Liver (tissue), 3 donors: Measurements from ENCODE around the gene ADNP.

Experiments
- CTCF ChIP-seq: fragments of 150-350 bp; IDR thresholded peaks from 2 replicates; pipeline ENCODE4 v1.5.1; 2017; ENCODE audit warnings: improper control_type of control experiment, low read depth, low read length; ENCODE audit not compliant: missing input control
- FOXA2 ChIP-seq: IDR thresholded peaks from 2 replicates; pipeline ENCODE4 v1.6.1; 2016; ENCODE audit warnings: antibody characterized with exemption
- GABPA ChIP-seq, 2 donors: IDR thresholded peaks in 1 of 2; conservative IDR thresholded peaks in 1 of 2; 2 replicates each; pipeline ENCODE4 v1.6.1; 2016; ENCODE audit warnings: antibody characterized with exemption in 2 of 2, mild to moderate bottlenecking in 1 of 2, moderate library complexity in 1 of 2
- HNF4A ChIP-seq, 2 donors: conservative IDR thresholded peaks; 2 replicates each; pipeline ENCODE4 v1.6.1; 2016; ENCODE audit warnings: antibody characterized with exemption in 2 of 2, mild to moderate bottlenecking in 2 of 2
- JUND ChIP-seq, 2 donors: IDR thresholded peaks; 2 replicates each; pipeline ENCODE4 v1.6.1; 2016; ENCODE audit warnings: antibody characterized with exemption in 2 of 2
- MAX ChIP-seq: IDR thresholded peaks from 2 replicates; pipeline ENCODE4 v1.6.1; 2016; ENCODE audit warnings: antibody characterized with exemption
- RAD21 ChIP-seq, 2 donors: IDR thresholded peaks; 2 replicates each; pipeline ENCODE4 v1.6.1; 2016; ENCODE audit warnings: antibody characterized with exemption in 2 of 2, mild to moderate bottlenecking in 2 of 2
- REST ChIP-seq: IDR thresholded peaks from 2 replicates; pipeline ENCODE4 v1.6.1; 2016; ENCODE audit warnings: antibody characterized with exemption, mild to moderate bottlenecking
- RXRA ChIP-seq, 2 donors: IDR thresholded peaks; 2 replicates each; pipeline ENCODE4 v1.6.1; 2017 to 2018; ENCODE audit warnings: antibody characterized with exemption in 2 of 2, mild to moderate bottlenecking in 1 of 2
- SP1 ChIP-seq: IDR thresholded peaks from 2 replicates; pipeline ENCODE4 v1.6.1; 2018; ENCODE audit warnings: antibody characterized with exemption, mild to moderate bottlenecking
- TAF1 ChIP-seq: conservative IDR thresholded peaks from 2 replicates; pipeline ENCODE4 v1.6.1; 2016; ENCODE audit warnings: antibody characterized with exemption, mild to moderate bottlenecking
- YY1 ChIP-seq: IDR thresholded peaks from 2 replicates; pipeline ENCODE4 v1.6.1; 2016; ENCODE audit warnings: antibody characterized with exemption, mild to moderate bottlenecking
- donor health status: healthy.
- donor health status: healthy.

- TF ChIP-seq MAX (no peak), REST (no peak), CTCF (peak; percentile 54), YY1 (peak; percentile 97), SP1 (peak; percentile 43), FOXA2 (no peak), JUND (IDR thresholded peaks at IDR 0.05) (no peak), RAD21 (IDR thresholded peaks at IDR 0.05) (peak in 1 of 2 donors; percentile 66), GABPA (IDR thresholded peaks at IDR 0.05 in 1 of 2, conservative IDR thresholded peaks at IDR 0.05 in 1 of 2) (peak; percentile 67 to 83), TAF1 (peak; percentile 88), RXRA (IDR thresholded peaks at IDR 0.05) (peak in 1 of 2 donors; percentile 7), HNF4A (conservative IDR thresholded peaks at IDR 0.05) (no peak)
Measured at GRCh38 chr20:50931306-50932015, at the start of gene ADNP.
